ENCODE data around the gene ACVRL1. TPM values are rescaled to one million over a fixed set of nuclear protein-coding genes. Genes with fewer than 3 reads are reported as not detected.

ACVRL1 gene
- total RNA-seq, 1 experiment from 2014 or later, result 0.98 TPM

GRCh38 chr12:51962737-51963136, 55.4 kb downstream of the ACVRL1 start:
- H3K9me3 Mint-ChIP-seq, result peaks cover 9% of the 10 kb centered on the region
- peak overlapping the region; percentile 37 for H3K27ac Mint-ChIP-seq
- H3K27me3 Mint-ChIP-seq (ENCODE audit: low read depth), result no peaks in the 10 kb centered on the region
- TF ChIP-seq RELA (CRISPR knock-in tag; IDR thresholded peaks at IDR 0.05; ENCODE audit: borderline replicate concordance) (no peak), ZMAT4 (CRISPR knock-in tag; IDR thresholded peaks at IDR 0.05) (no peak), HMGXB4 (CRISPR knock-in tag; IDR thresholded peaks at IDR 0.05) (no peak), FOXK1 (CRISPR knock-in tag; IDR thresholded peaks at IDR 0.05) (no peak), CREM (CRISPR knock-in tag; IDR thresholded peaks at IDR 0.05) (no peak), PRDM15 (CRISPR knock-in tag; IDR thresholded peaks at IDR 0.05) (no peak), ZNF416 (CRISPR knock-in tag; IDR thresholded peaks at IDR 0.05) (no peak), ATF2 (CRISPR knock-in tag; IDR thresholded peaks at IDR 0.05; ENCODE audit: borderline replicate concordance, low read depth) (no peak), PREB (CRISPR knock-in tag; IDR thresholded peaks at IDR 0.05; ENCODE audit: borderline replicate concordance) (no peak), ZNF512 (CRISPR knock-in tag; IDR thresholded peaks at IDR 0.05; ENCODE audit: borderline replicate concordance) (no peak), NFE2L1 (CRISPR knock-in tag; IDR thresholded peaks at IDR 0.05) (no peak), TCF7 (CRISPR knock-in tag; IDR thresholded peaks at IDR 0.05; ENCODE audit: low read depth) (no peak), E2F4 (CRISPR knock-in tag; IDR thresholded peaks at IDR 0.05; ENCODE audit: borderline replicate concordance, low read depth) (no peak), TP53 (CRISPR knock-in tag; IDR thresholded peaks at IDR 0.05) (no peak), ATF1 (CRISPR knock-in tag; IDR thresholded peaks at IDR 0.05) (no peak), STAT6 (CRISPR knock-in tag; conservative IDR thresholded peaks at IDR 0.05; ENCODE audit: low read depth) (no peak), JUN (CRISPR knock-in tag; IDR thresholded peaks at IDR 0.05) (no peak), CDX4 (CRISPR knock-in tag; IDR thresholded peaks at IDR 0.05; ENCODE audit: borderline replicate concordance) (no peak), TEAD4 (CRISPR knock-in tag; IDR thresholded peaks at IDR 0.05) (no peak), ZNF671 (CRISPR knock-in tag; IDR thresholded peaks at IDR 0.05) (no peak)
- DNase-seq (ENCODE audit: low spot score) (no peak), ATAC-seq (no peak)
- ChIA-PET CTCF (interaction anchor here (0.5 to 1.9 kb wide), 5 partner anchors 8 to 63 kb away, joined by 3 to 13 read pairs (median 4); no protein-coding TSS in a partner anchor), POLR2A (no interaction called here)
- no peak overlapping the region for H3K4me3 Mint-ChIP-seq
- H3K36me3 Mint-ChIP-seq, result peaks cover 9% of the 10 kb centered on the region
- H3K4me1 Mint-ChIP-seq, result peaks cover 15% of the 10 kb centered on the region

Measured in WTC11 (cell line).